Measurements from ENCODE around the gene TMEM106A. TPM values are rescaled to one million over a fixed set of nuclear protein-coding genes. Genes with fewer than 3 reads are reported as not detected.

TMEM106A gene
- total and polyA plus RNA-seq, 2 of the 13 experiments (the other 11 are each of a cell fraction or from before 2014, with no cell fraction given), result 16.9 to 35.9 TPM

GRCh38 chr17:43176119-43176570 is 35.5 kb upstream of the TMEM106A start (continued):
- TF ChIP-seq AHDC1 (CRISPR knock-in tag; IDR thresholded peaks at IDR 0.05; ENCODE audit: borderline replicate concordance), result peak; percentile 96
- no peak for TF ChIP-seq CREB3 (CRISPR knock-in tag; IDR thresholded peaks at IDR 0.05)
- peak; percentile 79 for TF ChIP-seq ISL2 (CRISPR knock-in tag; IDR thresholded peaks at IDR 0.05)
- no peak for TF ChIP-seq TBL1XR1 (IDR thresholded peaks at IDR 0.05; ENCODE audit: borderline replicate concordance, low read length, partially characterized antibody)
- TF ChIP-seq ZNF670 (CRISPR knock-in tag; IDR thresholded peaks at IDR 0.05; ENCODE audit: borderline replicate concordance), result 0 out of 2 replicates have a peak, but pooled peaks have one; percentile 66
- TF ChIP-seq MTA3 (CRISPR knock-in tag; IDR thresholded peaks at IDR 0.05), result no peak
- no peak for TF ChIP-seq SUZ12 (IDR thresholded peaks at IDR 0.05; ENCODE audit: low read depth, low read length)
- TF ChIP-seq ZNF558 (CRISPR knock-in tag; IDR thresholded peaks at IDR 0.05; ENCODE audit: borderline replicate concordance), result no peak
- no peak for TF ChIP-seq ZNF547 (CRISPR knock-in tag; IDR thresholded peaks at IDR 0.05)
- peak; percentile 9 for TF ChIP-seq STAG1 (CRISPR knock-in tag; IDR thresholded peaks at IDR 0.05)
- peak; percentile 41; the same call in 1 of the 2 replicates for TF ChIP-seq ZNF609 (CRISPR knock-in tag; IDR thresholded peaks at IDR 0.05; ENCODE audit: borderline replicate concordance)
- TF ChIP-seq ZNF780A (CRISPR knock-in tag; IDR thresholded peaks at IDR 0.05), result no peak
- TF ChIP-seq POLR2AphosphoS5 (IDR thresholded peaks at IDR 0.05; ENCODE audit: low read depth, low read length), result peak; percentile 70
- no peak for TF ChIP-seq CCAR2 (optimal IDR thresholded peaks at IDR 0.05; ENCODE audit: low read depth, low read length)
- TF ChIP-seq HNF4G (IDR thresholded peaks at IDR 0.05; ENCODE audit: borderline replicate concordance, low read depth, low read length), result peak; percentile 91
- TF ChIP-seq HNF4G (CRISPR knock-in tag; IDR thresholded peaks at IDR 0.05; ENCODE audit: borderline replicate concordance, low read depth), result 0 out of 2 replicates have a peak, but pooled peaks have one; percentile 52
- TF ChIP-seq NCOA5 (CRISPR knock-in tag; IDR thresholded peaks at IDR 0.05), result no peak
- TF ChIP-seq ZNF207 (IDR thresholded peaks at IDR 0.05; ENCODE audit: borderline replicate concordance), result no peak

All from HepG2 (cell line).